Mononuclear cell (primary cell): ENCODE data around the gene FBXW8. TPM values are rescaled to one million over a fixed set of nuclear protein-coding genes. Genes with fewer than 3 reads are reported as not detected.

Experiments used
- H3K27me3 ChIP-seq: 2 replicates; pipeline ENCODE4 v1.6.0; 2011; ENCODE audit warnings: low read length, control low read depth; ENCODE audit not compliant: insufficient read depth
- H3K4me1 ChIP-seq: 2 replicates; pipeline ENCODE4 v1.5.1; 2011; ENCODE audit warnings: mild to moderate bottlenecking, low read length, control low read depth; ENCODE audit not compliant: insufficient read depth
- H3K4me3 ChIP-seq: 2 replicates; pipeline ENCODE4 v1.5.1; 2011; ENCODE audit warnings: mild to moderate bottlenecking, low read length, moderate library complexity
- H3K9me3 ChIP-seq: 2 replicates; pipeline ENCODE4 v1.5.1; 2011; ENCODE audit warnings: low read depth, mild to moderate bottlenecking, control low read depth, low read length
- total RNA-seq: library from RNA; depleted of rRNA; stranded (reverse); fragments of >200 nt; gene quantifications from one replicate; pipeline ENCODE4 v1.2.3, GENCODE V29; 2012

The FBXW8 gene
- total RNA-seq, 1 donor: 5.2 TPM

DNA sequence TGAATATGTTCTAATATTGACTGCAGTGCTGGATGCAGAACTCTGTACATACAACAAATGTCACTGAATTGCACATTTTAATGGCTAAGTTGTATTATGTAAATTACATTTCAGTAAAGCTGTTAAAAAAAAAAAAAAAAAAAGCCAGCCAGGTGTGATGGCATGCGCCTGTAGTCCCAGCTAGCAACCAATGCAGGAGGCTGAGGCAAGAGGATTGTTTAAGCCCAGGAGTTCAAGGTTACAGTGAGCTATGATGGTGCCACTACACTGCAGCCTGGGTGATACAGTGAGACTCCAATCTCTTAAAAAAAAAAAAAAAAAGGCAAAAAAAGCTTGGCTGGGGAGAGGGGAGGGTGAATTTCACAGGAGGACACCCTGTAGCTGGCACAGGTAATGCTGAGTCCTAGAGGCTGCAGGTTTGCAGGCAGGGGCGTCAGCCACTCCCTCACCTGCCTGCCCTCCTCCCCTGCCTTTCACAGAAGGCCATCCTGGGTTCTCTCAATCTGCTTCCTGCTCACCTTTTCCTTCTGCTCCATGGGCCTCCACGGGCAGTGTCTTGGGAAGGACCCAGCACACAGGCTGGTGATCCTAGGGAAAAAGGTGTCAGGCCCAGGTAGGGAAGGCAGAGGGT, 147.8 kb downstream of the FBXW8 start:
- Histone ChIP-seq H3K27me3 (no peaks in the 10 kb centered on the region), H3K9me3 (no peaks in the 10 kb centered on the region), H3K4me1 (peaks cover 66% of the 10 kb centered on the region), H3K4me3 (no peak overlapping the region)

DNA sequence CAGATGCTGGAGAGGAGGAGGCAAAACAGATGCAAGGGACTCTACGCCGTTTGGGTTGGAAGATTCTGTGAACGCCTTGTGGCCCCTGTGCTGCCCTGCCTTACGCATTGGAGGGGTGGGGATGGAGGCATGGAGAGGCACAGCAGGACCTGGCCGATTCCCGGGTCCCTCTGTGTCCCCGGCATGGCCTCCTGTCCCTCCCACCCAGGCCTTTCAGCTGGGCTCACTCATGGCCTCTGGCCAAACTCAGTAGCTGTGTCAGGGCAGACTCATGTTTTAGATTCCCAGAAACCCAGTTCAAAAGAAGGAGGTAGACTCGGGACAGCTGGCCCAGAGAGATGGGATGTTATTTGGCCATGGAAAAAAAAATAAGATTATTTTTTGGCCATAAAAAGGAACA, 148.4 kb downstream of the FBXW8 start:
- Histone ChIP-seq H3K4me3 (no peak overlapping the region), H3K9me3 (no peaks in the 10 kb centered on the region), H3K27me3 (no peaks in the 10 kb centered on the region), H3K4me1 (peaks cover 69% of the 10 kb centered on the region)

DNA sequence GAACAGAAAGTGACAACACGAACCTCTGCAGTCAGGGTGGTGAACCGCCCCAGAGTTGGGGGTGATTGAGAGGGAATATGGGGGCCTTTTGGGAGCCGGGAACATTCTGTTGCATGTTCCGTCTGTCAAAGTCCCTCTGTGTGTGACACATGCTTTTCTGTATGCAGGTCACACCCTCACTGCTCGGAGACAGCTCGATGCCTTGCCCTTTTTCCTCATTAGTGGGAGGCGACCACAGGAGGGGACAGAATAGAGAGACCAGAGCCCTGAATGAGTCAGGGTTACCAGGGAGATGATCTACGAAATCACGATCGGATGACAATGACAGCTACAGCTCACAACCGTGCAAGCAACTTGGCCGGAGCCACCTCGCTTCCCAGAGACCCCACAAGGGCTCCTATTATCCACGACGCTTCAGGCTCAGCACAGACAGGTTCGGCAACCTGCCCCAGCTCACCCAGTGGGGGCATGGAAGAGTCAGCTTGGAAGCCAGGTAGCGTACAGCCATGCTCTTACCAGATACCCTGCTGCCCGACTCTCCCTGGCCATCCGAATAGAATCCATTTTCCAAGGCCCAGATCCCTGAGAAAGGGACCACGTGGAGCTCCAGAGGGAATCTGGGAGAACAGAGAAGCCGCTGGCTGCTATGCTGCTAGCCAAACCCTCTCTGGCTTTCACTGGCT, 149.6 kb downstream of the FBXW8 start:
- no peaks in the 10 kb centered on the region for H3K27me3 ChIP-seq
- H3K4me3 ChIP-seq: no peak overlapping the region
- no peaks in the 10 kb centered on the region for H3K9me3 ChIP-seq
- H3K4me1 ChIP-seq: peaks cover 81% of the 10 kb centered on the region

DNA sequence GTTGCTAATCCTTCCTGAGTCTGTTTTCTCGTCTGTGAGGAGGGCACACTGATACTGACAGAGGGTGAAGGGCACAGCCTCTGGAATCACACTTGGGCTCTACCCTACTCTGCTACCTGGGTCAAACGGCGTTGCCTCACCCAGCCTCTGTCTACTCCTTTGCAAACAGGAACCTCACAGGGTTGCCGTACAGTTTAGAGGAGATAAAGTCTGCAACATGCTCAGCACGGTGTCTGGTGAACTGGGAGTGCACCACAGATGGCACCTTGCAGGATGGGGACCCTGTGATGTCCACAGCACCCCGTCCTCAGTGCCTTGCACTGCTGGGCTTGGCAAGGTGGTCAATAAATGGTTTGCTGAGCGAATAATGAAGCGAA, 150.2 kb downstream of the FBXW8 start:
- no peaks in the 10 kb centered on the region for H3K27me3 ChIP-seq
- peaks cover 87% of the 10 kb centered on the region for H3K4me1 ChIP-seq
- H3K9me3 ChIP-seq: no peaks in the 10 kb centered on the region
- no peak overlapping the region for H3K4me3 ChIP-seq

DNA sequence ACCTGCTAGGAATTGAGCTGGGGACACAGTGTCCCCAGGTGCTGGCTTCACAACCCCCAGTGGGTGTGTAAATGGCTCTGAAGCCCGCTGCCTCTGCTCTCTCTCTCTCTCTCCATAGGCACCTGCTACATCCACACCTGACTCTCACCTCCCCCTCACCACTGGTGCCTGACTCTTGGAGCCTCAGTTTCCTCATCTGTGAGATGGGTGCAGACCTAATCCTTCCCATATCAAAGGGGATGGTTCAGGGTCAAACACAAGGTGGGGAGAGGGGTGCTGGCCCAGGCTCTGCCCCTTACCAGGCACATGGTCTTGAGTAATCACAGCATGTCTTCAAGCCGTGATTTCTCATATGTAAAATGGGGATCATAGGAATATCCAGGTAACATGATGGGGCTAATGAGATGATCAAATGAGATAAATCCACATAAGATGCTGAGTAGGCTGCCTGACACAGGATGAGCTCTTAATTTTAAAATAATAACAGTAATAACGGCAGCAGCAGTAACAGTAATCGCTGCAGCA, 150.9 kb downstream of the FBXW8 start:
- no peaks in the 10 kb centered on the region for H3K27me3 ChIP-seq
- H3K4me3 ChIP-seq: no peak overlapping the region
- peaks cover 92% of the 10 kb centered on the region for H3K4me1 ChIP-seq
- no peaks in the 10 kb centered on the region for H3K9me3 ChIP-seq

DNA sequence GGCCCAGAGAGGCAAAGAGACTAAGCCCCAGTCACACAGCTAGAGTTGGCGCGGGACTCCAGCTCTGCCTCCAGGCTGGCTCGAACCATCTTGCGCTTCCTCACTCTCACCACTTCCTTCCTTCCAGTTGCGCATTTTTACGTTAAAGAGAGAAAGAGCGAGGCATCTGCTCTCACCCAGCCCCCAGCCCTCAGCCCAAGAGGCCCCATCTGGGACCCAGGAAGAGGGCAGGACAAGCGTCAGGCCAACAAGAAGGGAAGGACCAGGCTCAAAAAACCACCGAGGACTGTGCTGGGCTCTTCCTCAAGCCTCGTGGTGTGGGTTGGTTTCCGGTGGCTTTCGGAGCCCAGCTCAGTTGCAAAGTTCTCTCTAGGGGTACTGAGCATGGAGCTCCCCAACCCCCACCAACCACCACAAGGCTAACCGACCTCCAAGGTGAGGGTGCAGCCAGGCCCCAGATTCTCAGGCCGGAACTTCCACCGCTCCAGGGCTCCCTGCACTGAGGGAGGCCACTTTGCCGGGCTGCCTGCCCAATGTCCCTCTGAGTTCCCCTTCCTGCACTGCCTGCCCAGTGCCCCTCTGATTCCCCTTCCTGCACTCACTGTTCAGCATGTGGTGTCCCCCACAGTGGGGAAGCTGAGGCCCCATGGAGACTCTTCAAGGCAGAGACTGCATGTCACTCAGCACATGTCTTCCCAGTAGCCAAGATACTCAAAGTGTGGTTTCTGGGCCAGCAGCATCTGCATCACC, 152.6 kb downstream of the FBXW8 start:
- Histone ChIP-seq H3K4me1 (peaks cover 96% of the 10 kb centered on the region), H3K9me3 (no peaks in the 10 kb centered on the region), H3K27me3 (no peaks in the 10 kb centered on the region), H3K4me3 (no peak overlapping the region)

DNA sequence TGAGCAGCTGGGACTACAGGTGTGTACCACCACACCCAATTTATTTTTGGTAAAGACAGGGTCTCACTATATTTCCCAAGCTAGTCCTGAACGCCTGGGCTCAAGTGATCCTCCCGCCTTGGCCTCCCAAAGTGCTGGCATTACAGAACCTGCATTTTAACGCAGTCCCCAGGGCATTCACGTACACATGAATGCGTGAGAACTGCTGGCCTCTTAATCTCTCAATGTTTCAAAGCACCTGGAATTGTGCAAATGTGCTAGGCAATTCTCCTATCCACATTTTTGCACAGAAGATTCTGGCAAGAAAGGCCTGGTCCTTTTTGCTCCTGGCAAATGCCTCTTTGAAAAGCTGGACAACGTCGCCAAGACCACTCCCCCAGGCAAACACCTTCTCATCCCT, 153.3 kb downstream of the FBXW8 start:
- no peak overlapping the region for H3K4me3 ChIP-seq
- H3K9me3 ChIP-seq: no peaks in the 10 kb centered on the region
- peaks cover 98% of the 10 kb centered on the region for H3K4me1 ChIP-seq
- H3K27me3 ChIP-seq: no peaks in the 10 kb centered on the region

DNA sequence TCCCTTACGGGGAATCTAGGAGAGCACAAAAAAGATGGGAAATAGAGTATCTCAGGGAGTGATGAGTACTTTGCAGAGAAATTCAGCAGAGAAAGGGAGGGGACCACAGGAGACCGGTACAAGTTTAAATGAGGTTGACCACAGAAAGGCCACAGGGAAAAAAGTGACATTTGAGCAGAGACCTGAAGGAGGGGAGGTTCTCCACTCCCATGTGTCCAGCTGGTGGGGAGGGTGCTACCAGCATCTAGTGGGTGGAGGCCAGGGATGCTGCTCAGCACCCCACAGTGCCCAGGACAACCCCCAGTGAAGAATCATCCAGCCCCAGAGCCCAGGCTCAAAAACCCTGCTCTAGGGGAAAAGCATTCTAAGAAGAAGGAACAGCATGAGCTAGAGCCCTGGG, 153.8 kb downstream of the FBXW8 start:
- Histone ChIP-seq H3K27me3 (no peaks in the 10 kb centered on the region), H3K9me3 (no peaks in the 10 kb centered on the region), H3K4me1 (peaks cover 99% of the 10 kb centered on the region), H3K4me3 (no peak overlapping the region)

DNA sequence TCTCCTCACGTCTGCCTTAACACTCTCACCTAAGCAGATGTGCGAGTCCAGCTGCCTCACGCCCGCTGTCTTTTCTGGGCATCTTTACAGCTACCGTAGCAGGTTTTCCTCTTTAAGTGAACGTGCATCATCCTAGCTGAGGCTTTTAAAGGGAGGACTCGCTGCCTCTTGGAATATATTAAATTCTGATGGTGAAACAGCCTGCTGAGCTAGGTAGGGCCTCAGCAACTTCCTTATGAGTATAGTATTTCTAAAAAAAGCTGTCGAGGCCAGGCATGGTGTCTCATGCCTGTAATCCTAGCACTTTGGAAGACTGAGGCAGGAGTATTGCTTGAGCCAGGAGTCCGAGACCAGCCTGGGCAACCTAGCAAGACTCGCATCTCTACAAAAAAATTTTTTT, 156.3 kb downstream of the FBXW8 start:
- H3K27me3 ChIP-seq: no peaks in the 10 kb centered on the region
- peaks cover 96% of the 10 kb centered on the region for H3K4me1 ChIP-seq
- no peaks in the 10 kb centered on the region for H3K9me3 ChIP-seq
- H3K4me3 ChIP-seq: no peak overlapping the region

DNA sequence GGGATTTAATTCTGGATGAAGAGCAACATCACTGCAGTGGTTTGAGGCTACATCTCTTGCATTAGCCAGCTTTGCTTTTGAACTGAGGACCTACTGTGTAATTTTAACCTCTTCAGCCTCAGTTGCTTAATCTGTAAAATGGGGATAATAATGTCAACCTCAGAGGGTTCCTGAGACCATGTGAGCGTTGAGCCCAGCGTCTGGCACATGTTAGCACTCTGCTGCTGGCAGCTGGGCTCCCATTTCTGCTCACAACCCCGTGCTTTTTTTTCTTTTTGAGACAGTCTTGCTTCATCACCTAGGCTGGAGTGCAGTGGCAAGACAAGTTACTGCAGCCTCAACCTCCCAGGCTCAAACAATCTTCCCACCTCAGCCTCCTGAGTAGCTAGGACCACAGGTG, 156.9 kb downstream of the FBXW8 start:
- H3K9me3 ChIP-seq: no peaks in the 10 kb centered on the region
- no peaks in the 10 kb centered on the region for H3K27me3 ChIP-seq
- H3K4me3 ChIP-seq: no peak overlapping the region
- H3K4me1 ChIP-seq: peaks cover 90% of the 10 kb centered on the region

DNA sequence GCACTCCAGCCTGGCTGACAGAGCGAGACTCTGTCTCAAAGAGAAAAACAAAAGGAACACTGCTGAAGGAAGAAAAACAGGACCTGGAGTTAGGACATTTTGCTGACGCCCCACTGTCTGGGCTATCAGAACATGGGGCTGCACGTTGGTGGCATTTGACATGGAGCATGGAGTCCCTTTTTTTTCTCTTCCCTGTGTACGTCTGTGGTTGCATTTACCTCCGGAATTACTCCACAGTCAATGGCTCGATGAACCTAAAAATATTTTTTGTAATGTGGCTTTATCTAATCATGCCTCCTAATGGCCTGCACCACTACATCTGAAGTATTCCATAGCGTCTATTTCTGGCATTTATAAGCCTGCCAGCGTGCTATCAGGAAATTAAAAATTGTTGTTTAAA, 157.7 kb downstream of the FBXW8 start:
- peaks cover 81% of the 10 kb centered on the region for H3K4me1 ChIP-seq
- no peaks in the 10 kb centered on the region for H3K9me3 ChIP-seq
- no peak overlapping the region for H3K4me3 ChIP-seq
- H3K27me3 ChIP-seq: no peaks in the 10 kb centered on the region

DNA sequence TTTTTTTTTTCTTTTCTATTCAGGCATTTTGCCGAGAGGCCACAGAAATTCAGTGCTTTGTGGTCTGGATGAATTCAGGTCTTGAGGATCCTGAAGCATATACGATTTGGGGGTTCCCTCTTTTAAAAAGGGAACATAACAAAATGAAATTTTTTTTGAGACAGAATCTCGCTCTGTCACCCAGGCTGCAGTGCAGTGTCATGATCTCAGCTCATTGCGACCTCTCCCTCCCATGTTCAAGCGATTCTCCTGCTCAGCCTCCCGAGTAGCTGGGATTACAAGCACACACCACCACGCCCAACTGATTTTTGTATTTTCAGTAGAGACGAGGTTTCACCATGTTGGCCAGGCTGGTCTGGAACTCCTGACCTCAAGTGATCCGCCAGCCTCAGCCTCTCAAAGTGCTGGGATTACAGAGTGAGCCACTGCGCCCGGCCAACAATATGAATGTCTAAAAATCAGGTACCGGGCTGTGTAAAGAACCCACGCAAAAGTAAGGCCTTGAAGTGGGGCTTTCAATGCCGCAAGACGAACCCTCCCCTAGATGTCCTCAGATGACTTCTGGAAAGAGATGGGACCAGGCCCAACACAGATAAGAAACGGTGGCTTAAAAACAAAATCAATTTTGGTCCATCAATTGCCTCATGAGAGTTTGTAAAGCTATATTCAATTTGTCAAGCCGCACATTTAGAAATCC, 158.5 kb downstream of the FBXW8 start:
- Histone ChIP-seq H3K27me3 (no peaks in the 10 kb centered on the region), H3K4me1 (peaks cover 74% of the 10 kb centered on the region), H3K9me3 (no peaks in the 10 kb centered on the region), H3K4me3 (no peak overlapping the region)

DNA sequence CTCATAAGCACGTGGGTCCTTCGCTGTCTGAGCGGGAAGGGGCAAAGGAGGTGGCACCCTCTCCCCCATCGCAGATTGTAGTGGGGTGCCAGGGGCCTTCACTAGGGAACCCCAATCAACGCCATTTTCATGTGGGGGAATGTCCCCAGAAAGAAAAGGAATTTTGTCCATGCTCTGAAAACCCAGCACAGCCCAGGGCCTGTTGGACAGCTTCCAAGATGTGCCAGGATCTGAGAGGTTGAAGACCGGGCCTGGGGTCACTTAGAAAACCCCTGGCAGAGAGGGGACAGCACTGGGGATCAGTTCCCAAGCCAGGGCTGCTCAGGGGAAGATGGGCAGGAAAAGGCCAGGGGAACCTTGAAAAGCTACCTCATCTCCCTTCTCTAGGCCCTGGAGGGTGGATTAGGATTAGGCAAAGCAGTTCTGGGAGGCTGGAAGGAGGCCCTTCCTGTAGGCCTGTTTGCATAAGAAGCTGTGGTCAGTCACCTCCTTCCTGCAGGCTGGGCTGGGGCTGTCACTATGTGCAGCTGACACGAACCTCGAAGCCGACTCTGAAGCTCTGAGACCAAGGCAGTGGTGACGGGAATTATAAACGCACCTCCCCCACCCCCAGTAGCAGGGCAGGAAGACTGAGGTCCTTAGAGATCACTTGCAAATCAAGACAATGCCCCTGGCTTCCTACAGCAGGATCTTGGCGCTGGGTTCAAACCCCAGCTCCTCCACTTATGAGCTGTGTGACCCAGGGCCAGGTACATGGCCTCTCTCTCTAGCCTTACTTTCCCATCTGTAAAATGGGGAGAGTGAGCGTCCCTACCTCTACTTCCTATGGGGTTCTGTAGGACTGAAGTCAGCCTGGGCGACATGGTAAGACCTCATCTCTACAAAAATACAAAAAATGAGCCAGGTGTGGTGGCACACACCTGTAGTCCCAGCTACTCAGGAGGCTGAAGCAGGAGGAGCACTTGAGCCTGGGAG, 159.5 kb downstream of the FBXW8 start:
- H3K4me1 ChIP-seq: peaks cover 64% of the 10 kb centered on the region
- no peaks in the 10 kb centered on the region for H3K9me3 ChIP-seq
- no peak overlapping the region for H3K4me3 ChIP-seq
- H3K27me3 ChIP-seq: no peaks in the 10 kb centered on the region

DNA sequence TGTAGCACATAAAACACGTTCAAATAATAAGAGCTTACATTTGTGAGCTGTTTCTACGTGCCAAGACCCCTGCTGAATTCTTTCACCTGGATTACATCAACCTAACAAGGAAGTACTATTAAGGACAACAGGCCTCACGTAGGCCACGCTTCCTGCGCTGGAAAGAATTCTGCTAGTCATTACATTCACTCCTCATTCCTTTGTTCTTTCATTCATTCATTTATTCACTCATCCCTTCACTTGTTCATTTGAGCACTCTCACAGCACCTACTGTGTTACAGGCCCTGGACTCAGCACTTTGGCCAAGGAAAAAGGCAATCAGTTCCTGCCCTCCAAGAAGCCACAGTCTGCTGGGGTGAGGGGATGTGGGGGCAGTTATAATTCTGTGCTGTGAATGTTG, 160.3 kb downstream of the FBXW8 start:
- H3K4me3 ChIP-seq: no peak overlapping the region
- peaks cover 57% of the 10 kb centered on the region for H3K4me1 ChIP-seq
- H3K27me3 ChIP-seq: no peaks in the 10 kb centered on the region
- no peaks in the 10 kb centered on the region for H3K9me3 ChIP-seq
